Cardiac atrium fibroblast (primary cell): ENCODE measurements around the gene ZFAND6. TPM values are rescaled to one million over a fixed set of nuclear protein-coding genes. Genes with fewer than 3 reads are reported as not detected.

Experiments used
- total RNA-seq: library from RNA; depleted of rRNA; stranded (reverse); fragments of >200 nt; gene quantifications from 2 replicates; pipeline ENCODE4 v1.2.3, GENCODE V29; 2015

The ZFAND6 gene
- 68.5 and 70.0 TPM in 2 replicates for total RNA-seq

GRCh38 chr15:80058851-80059785, at the start of gene ZFAND6:
Gene ZFAND6, plus strand, starts transcription at chr15:80059676. Its CDS starts 60,669 bp downstream, at chr15:80120345.

GRCh38 chr15:80152896-80153876, 93.7 kb downstream of the ZFAND6 start, which contains the start of gene FAH:
Gene FAH, plus strand, starts transcription at chr15:80152999. Its CDS starts 56 bp downstream, at chr15:80153055.

Other genes with a start within 250 kb of the ZFAND6 start
- 11.3 and 11.4 TPM in 2 replicates for gene MTHFS, start 162.7 kb upstream of the ZFAND6 start, total RNA-seq
- not detected in 2 replicates for gene BCL2A1, start 88.5 kb upstream of the ZFAND6 start, total RNA-seq
- gene FAH, start 93.3 kb downstream of the ZFAND6 start, total RNA-seq = 19.9 and 20.8 TPM in 2 replicates
- not detected in 2 replicates for gene CTXND1, start 192.5 kb downstream of the ZFAND6 start, total RNA-seq